Pancreas (tissue), 10 donors: ENCODE data around the gene CACNA1E. TPM values are rescaled to one million over a fixed set of nuclear protein-coding genes. Genes with fewer than 3 reads are reported as not detected.

ENCODE experiments used
- ATAC-seq, 4 donors: fragments of 200-7000 bp; cut with Tn5 transposase; one replicate each; pipeline versions ENCODE4 v1.8.0 to v1.9.1; 2020; ENCODE audit warnings: mild to moderate bottlenecking in 4 of 4, moderate library complexity in 4 of 4
- DNase-seq, 6 donors: peaks; one replicate each; pipeline ENCODE4 v3.0.0-alpha.2; 2020
- FAIRE-seq: peaks from 2 replicates; lab custom pipeline; 2012; peaks lifted over from hg19 to GRCh38; lab: Jason Lieb, UNC
- H3K27ac ChIP-seq, 4 donors: fragments of 200-600 bp; sonication (generic); 1 replicate in 3 of 4; 2 replicates in 1 of 4; pipeline versions ENCODE4 v1.5.0 to v1.8.0; 2020
- H3K27me3 ChIP-seq, 4 donors: fragments of 200-600 bp; one replicate each; pipeline ENCODE4 v1.8.0; 2021
- H3K36me3 ChIP-seq, 3 donors: fragments of 200-600 bp; sonication (generic) in 1 of 3; one replicate each; pipeline versions ENCODE4 v1.5.0 to v1.8.0; 2020 to 2021
- H3K4me1 ChIP-seq, 3 donors: fragments of 200-600 bp; one replicate each; pipeline ENCODE4 v1.8.0; 2021
- H3K4me3 ChIP-seq, 4 donors: fragments of 200-600 bp; sonication (generic) in 2 of 4; one replicate each; pipeline versions ENCODE4 v1.5.0 to v1.8.0; 2020 to 2021
- H3K9me3 ChIP-seq, 4 donors: fragments of 200-600 bp; one replicate each; pipeline ENCODE4 v1.8.0; 2021
- WGBS, 2 donors: extraction: QIAGEN DNeasy Blood & Tissue Kit; methylation state at CpG; one replicate each; pipeline ENCODE4 v1.1.7; 2013; 5-methylcytosine and 5-hydroxymethylcytosine counted together
- intact Hi-C, 3 donors: fragments of 100-400 bp; cut with DNase I; formaldehyde crosslinking; loops; one replicate each; pipeline versions ENCODE4 v1.11.1 to v1.14.2; 2022
- polyA plus RNA-seq, 2 donors: library from polyadenylated mRNA; stranded (reverse); fragments of 200-250 nt; gene quantifications; one replicate each; pipeline ENCODE4 v1.2.3, GENCODE V29; 2013
- total RNA-seq, 6 donors: library from RNA; stranded (reverse); fragmentation: NEBNext Ultra II Directional in 4 of 6; extraction: Animal tissue kit (Norgen Biotek cat#: 25700) in 4 of 6; gene quantifications; one replicate each; pipeline versions ENCODE4 v1.2.1 to v1.2.4, GENCODE V29; 2021 to 2023
- TF ChIP-seq, protein P1 (sequence below), 4 donors: fragments of 200-600 bp; sonication (generic) in 3 of 4; IDR thresholded peaks; one replicate each; pipeline versions ENCODE4 v1.5.0 to v1.8.0; 2021; ENCODE audit warnings: antibody characterized with exemption in 4 of 4
- donor health status: healthy with polysubstance abuse.
- donor health status: DM: no; HTN: no; CAD: no; lungs with moderate emphysema.
- donor health status: DM: no; HTN: no; CAD: no.
- donor health status: control.
- donor health status: control.
- donor health status: Bipolar disorder and iron deficiency.
- donor health status: DM: yes; HTN: yes; CAD: no.
- donor health status: DM: no; HTN: no; CAD: no.
- donor health status: DM: no; HTN: no; CAD: no.
- donor health status: DM: yes; HTN: yes; CAD: no.

The CACNA1E gene
- total and polyA plus RNA-seq, 8 donors: 0.02 to 0.12 (median 0.07) TPM; not detected in 2

DNA sequence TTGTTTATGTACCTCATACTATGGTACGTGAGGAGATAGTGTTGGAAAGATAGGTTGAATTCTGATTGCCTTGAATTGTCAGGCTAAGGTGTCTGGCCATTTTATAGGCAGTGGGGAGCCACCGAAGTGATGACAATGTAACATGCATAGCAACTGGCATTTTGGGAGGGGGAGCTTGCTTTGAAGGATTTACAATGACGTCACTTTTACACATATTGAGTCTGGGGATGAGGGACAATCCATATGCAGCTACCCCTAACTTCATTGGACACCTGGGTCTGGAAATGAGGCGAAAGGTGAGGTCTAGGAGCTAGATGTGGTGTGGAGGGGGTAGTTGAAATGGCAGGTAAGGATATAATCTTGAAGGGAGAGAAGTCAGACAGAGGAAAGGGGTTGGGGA lies 7.7 kb upstream of the CACNA1E start:
- DNase-seq (no peak), FAIRE-seq (no peak), ATAC-seq (no peak)
- intact Hi-C loops: no loop called here
- Histone ChIP-seq H3K36me3 (no peaks in the 10 kb centered on the region), H3K9me3 (no peaks in the 10 kb centered on the region), H3K4me1 (no peaks in the 10 kb centered on the region), H3K27ac (no peak overlapping the region), H3K4me3 (no peak overlapping the region), H3K27me3 (no peaks in the 10 kb centered on the region)
- TF ChIP-seq, protein P1, sequence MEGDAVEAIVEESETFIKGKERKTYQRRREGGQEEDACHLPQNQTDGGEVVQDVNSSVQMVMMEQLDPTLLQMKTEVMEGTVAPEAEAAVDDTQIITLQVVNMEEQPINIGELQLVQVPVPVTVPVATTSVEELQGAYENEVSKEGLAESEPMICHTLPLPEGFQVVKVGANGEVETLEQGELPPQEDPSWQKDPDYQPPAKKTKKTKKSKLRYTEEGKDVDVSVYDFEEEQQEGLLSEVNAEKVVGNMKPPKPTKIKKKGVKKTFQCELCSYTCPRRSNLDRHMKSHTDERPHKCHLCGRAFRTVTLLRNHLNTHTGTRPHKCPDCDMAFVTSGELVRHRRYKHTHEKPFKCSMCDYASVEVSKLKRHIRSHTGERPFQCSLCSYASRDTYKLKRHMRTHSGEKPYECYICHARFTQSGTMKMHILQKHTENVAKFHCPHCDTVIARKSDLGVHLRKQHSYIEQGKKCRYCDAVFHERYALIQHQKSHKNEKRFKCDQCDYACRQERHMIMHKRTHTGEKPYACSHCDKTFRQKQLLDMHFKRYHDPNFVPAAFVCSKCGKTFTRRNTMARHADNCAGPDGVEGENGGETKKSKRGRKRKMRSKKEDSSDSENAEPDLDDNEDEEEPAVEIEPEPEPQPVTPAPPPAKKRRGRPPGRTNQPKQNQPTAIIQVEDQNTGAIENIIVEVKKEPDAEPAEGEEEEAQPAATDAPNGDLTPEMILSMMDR (IDR thresholded peaks at IDR 0.05): no peak
- WGBS, 2 donors: 49 to 55% methylated on average over 4 of the region's 4 CpGs

DNA sequence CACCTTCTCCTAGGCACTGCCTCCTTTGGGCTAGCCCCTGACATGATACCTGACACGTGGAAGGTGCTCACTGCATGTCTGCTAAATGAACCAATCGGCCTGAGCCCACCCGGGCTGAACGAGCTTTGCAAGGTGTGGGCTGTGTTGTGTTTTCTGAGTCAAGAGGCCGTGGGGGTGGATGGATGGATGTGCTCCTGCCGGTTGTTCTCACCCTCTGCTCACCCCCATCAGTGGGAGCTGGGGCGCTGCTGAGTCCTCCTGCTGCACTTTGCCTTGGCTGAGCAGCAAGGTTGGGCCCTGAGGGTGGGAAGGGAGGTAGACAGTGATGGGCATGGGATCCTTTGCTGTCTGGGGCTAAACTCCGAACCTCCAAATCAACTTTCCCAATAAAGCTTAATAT lies 6.7 kb upstream of the CACNA1E start:
- Histone ChIP-seq H3K27me3 (peaks cover 0 to 1% (median 0%) of the 10 kb centered on the region in 4 donors), H3K4me1 (no peaks in the 10 kb centered on the region), H3K27ac (no peak overlapping the region), H3K4me3 (no peak overlapping the region), H3K36me3 (no peaks in the 10 kb centered on the region), H3K9me3 (no peaks in the 10 kb centered on the region)
- FAIRE-seq: no peak
- no peak for DNase-seq
- TF ChIP-seq, protein P1 (IDR thresholded peaks at IDR 0.05): no peak
- 32 to 34% methylated on average over 8 of the region's 8 CpGs for WGBS, 2 donors
- ATAC-seq: no peak
- intact Hi-C loops: no loop called here

DNA sequence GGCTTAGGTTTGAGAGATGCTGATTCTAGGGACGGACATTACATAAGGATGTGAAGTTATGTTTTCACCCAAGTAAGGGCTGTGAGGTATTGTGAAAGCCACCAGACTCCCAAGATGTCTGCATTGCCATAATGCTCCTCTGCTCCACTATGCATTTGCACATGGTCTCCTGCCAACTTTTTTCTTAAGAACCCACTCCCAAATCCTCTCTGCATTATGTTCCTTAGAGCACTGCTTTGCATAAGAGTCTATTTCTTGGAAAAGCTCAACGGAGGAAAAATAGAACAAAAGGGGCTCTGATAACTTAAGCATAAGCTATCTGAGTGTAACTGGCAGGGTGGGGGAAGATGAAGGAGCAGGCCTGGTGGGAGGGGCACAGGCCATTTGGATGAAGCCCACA lies 5.0 kb upstream of the CACNA1E start:
- H3K27ac ChIP-seq: no peak overlapping the region
- TF ChIP-seq, protein P1 (IDR thresholded peaks at IDR 0.05): no peak
- H3K36me3 ChIP-seq: no peaks in the 10 kb centered on the region
- no peaks in the 10 kb centered on the region for H3K9me3 ChIP-seq
- WGBS, 2 donors: 58 to 65% methylated on average over 2 of the region's 2 CpGs
- intact Hi-C loops: no loop called here
- no peak overlapping the region for H3K4me3 ChIP-seq
- DNase-seq (no peak), FAIRE-seq (no peak), ATAC-seq (no peak)
- peaks cover 0 to 13% (median 0%) of the 10 kb centered on the region in 4 donors for H3K27me3 ChIP-seq
- H3K4me1 ChIP-seq: no peaks in the 10 kb centered on the region

DNA sequence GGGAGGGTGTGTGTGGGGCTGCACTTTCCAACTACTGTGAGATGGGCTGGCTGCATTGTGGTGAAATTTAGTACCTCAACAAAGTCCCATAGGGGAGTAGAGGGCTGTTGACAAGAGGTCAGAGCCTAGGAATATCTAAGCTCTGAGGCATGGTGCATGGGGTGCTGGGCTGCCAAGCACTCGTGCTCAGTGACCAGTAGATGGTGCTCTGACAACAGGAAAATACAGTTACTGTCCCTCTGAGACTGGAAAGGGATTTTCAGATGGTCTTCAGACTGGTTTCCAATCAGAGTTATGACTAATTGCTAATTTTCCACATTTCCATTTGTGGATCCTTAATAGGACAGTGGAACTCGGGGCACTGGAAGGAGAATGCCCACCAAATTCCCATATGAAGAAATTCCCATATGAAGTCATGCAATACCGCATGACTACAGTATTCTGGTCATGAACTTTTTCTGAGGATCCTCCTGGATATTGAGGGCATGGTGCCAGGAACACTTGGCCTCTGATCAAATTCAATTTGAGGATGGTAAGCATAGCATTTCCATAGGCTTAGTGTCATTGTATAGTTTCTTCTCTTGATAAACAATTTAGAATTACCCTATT lies 4.1 kb upstream of the CACNA1E start:
- FAIRE-seq (no peak), DNase-seq (peak in 3 of 6 donors; percentile 30 to 55 (median 36)), ATAC-seq (peak; percentile 82 to 95 (median 90))
- intact Hi-C loops: no loop called here
- no peak overlapping the region for H3K27ac ChIP-seq
- H3K4me3 ChIP-seq: no peak overlapping the region
- no peaks in the 10 kb centered on the region for H3K36me3 ChIP-seq
- 27 to 30% methylated on average over 3 of the region's 3 CpGs for WGBS, 2 donors
- H3K9me3 ChIP-seq: no peaks in the 10 kb centered on the region
- peaks cover 0 to 20% (median 0%) of the 10 kb centered on the region in 4 donors for H3K27me3 ChIP-seq
- no peaks in the 10 kb centered on the region for H3K4me1 ChIP-seq
- TF ChIP-seq, protein P1 (IDR thresholded peaks at IDR 0.05): peak; percentile 58 to 69 (median 68)

DNA sequence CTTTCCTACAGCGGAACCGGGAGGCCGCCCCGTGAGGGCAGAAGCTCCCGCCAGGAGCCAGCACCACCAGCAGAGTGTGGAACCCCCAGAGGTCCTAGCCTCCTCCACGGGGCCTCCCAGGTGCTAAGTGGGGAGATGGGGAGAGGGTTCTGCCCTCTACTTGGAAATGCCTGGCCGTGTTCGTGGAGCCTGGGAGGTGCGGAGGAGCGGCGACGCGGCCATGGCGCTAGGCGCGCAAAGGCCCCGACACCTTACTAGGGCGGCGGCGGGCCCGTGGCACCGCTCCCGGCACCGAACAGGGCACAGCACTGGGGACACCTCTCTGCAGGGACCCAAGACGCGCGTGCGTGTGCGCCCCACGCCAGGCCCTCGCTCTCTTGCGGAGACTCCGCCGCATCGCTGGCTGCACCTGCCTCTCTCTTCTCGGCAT lies 1.3 kb upstream of the CACNA1E start:
- intact Hi-C loops: loop anchor here (10.0 kb wide), 4 partner anchors 193 to 583 kb away; partner anchors contain the start of gene ZNF648 (in 1 of the 3)
- peaks cover 0 to 31% (median 4%) of the 10 kb centered on the region in 4 donors for H3K27me3 ChIP-seq
- peak overlapping the region in 3 of 4 donors; percentile 5 to 39 (median 6) for H3K4me3 ChIP-seq
- TF ChIP-seq, protein P1 (IDR thresholded peaks at IDR 0.05): no peak
- no peak overlapping the region for H3K27ac ChIP-seq
- DNase-seq (no peak), ATAC-seq (no peak), FAIRE-seq (no peak)
- no peaks in the 10 kb centered on the region for H3K36me3 ChIP-seq
- H3K9me3 ChIP-seq: no peaks in the 10 kb centered on the region
- H3K4me1 ChIP-seq: no peaks in the 10 kb centered on the region
- 16% methylated on average over 36 of the region's 36 CpGs for WGBS, 2 donors
